Activated CD8-positive, alpha-beta T cell treated with anti-CD3 and anti-CD28 coated beads for 36 hours (primary cell): Measurements from ENCODE around the gene TRAF6. TPM values are rescaled to one million over a fixed set of nuclear protein-coding genes. Genes with fewer than 3 reads are reported as not detected.

Experiments
- ATAC-seq: fragments of 200-7000 bp; cut with Tn5 transposase; one replicate; pipeline ENCODE4 v1.10.0; 2021; ENCODE audit warnings: mild to moderate bottlenecking, moderate library complexity
- CTCF ChIA-PET: fragments of 350-600 bp; sonication (Branson Sonifier 250); formaldehyde crosslinking; loops from one replicate; lab custom pipeline; 2021; ENCODE audit warnings: antibody characterized with exemption; lab: Charles Lee
- POLR2A ChIA-PET: fragments of 350-600 bp; sonication (Branson Sonifier 250); formaldehyde crosslinking; loops from one replicate; lab custom pipeline; 2021; ENCODE audit warnings: antibody characterized with exemption; lab: Charles Lee
- DNase-seq: peaks from one replicate; pipeline ENCODE4 v3.0.0-alpha.2; 2020
- H3K27ac Mint-ChIP-seq: one replicate; pipeline ENCODE4 v1.8.0; 2021; ENCODE audit warnings: mild to moderate bottlenecking, mixed read lengths
- H3K27me3 Mint-ChIP-seq: one replicate; pipeline ENCODE4 v1.8.0; 2021; ENCODE audit warnings: mixed read lengths
- H3K36me3 Mint-ChIP-seq: one replicate; pipeline ENCODE4 v1.8.0; 2021; ENCODE audit warnings: low read depth, mixed read lengths
- H3K4me1 Mint-ChIP-seq: one replicate; pipeline ENCODE4 v1.8.0; 2021; ENCODE audit warnings: low read depth, mixed read lengths
- H3K4me3 Mint-ChIP-seq: one replicate; pipeline ENCODE4 v1.8.0; 2021; ENCODE audit warnings: mild to moderate bottlenecking, moderate library complexity, mixed read lengths
- H3K9me3 Mint-ChIP-seq: one replicate; pipeline ENCODE4 v1.8.0; 2021; ENCODE audit warnings: mixed read lengths
- intact Hi-C: fragments of 100-400 bp; cut with micrococcal nuclease; formaldehyde crosslinking; loops from one replicate; pipeline ENCODE4 v1.10.0; 2022
- total RNA-seq, 2 experiments: library from RNA; stranded (reverse); gene quantifications; one replicate each; pipeline ENCODE4 v1.2.3, GENCODE V29; 2021
- TF ChIP-seq, protein P1 (sequence below): fragments of 200-600 bp; IDR thresholded peaks from one replicate; pipeline ENCODE4 v1.8.0; 2022; ENCODE audit warnings: antibody characterized with exemption, mild to moderate bottlenecking

TRAF6 gene
- total RNA-seq, 2 experiments from 2014 or later, result 8.8 to 10.3 TPM

DNA sequence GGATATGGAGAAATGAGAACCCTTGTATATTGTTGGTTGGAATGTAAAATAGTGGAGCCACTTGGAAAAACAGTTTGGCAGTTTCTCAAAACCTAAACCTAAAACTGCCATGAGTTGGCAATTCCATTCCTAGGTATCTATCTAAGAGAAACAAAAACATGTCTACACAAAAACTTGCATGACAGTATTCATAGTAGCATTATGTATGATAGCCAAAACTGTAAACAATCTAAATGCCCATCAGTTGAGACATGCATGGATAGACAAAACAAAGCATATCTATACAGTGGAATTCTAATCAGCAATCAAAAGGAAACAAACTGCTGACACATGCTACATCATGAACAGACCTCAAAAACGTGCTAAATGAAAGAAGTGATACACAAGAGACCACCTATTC, 34.9 kb downstream of the TRAF6 start:
- Mint-ChIP-seq H3K36me3 (peaks cover 2% of the 10 kb centered on the region), H3K27ac (no peak overlapping the region), H3K9me3 (no peaks in the 10 kb centered on the region), H3K4me1 (no peaks in the 10 kb centered on the region), H3K4me3 (no peak overlapping the region), H3K27me3 (no peaks in the 10 kb centered on the region)
- TF ChIP-seq, protein P1, sequence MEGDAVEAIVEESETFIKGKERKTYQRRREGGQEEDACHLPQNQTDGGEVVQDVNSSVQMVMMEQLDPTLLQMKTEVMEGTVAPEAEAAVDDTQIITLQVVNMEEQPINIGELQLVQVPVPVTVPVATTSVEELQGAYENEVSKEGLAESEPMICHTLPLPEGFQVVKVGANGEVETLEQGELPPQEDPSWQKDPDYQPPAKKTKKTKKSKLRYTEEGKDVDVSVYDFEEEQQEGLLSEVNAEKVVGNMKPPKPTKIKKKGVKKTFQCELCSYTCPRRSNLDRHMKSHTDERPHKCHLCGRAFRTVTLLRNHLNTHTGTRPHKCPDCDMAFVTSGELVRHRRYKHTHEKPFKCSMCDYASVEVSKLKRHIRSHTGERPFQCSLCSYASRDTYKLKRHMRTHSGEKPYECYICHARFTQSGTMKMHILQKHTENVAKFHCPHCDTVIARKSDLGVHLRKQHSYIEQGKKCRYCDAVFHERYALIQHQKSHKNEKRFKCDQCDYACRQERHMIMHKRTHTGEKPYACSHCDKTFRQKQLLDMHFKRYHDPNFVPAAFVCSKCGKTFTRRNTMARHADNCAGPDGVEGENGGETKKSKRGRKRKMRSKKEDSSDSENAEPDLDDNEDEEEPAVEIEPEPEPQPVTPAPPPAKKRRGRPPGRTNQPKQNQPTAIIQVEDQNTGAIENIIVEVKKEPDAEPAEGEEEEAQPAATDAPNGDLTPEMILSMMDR, result no peak
- DNase-seq (no peak), ATAC-seq (no peak)
- POLR2A ChIA-PET, result no interaction called here
- intact Hi-C loops, result loop anchor here (5.0 kb wide), 1 partner anchor 123 kb away; no protein-coding TSS in a partner anchor
- CTCF ChIA-PET, result interaction anchor here (1.4 to 1.5 kb wide), 2 partner anchors 18 to 272 kb away, joined by 3 to 5 read pairs; no protein-coding TSS in a partner anchor

DNA sequence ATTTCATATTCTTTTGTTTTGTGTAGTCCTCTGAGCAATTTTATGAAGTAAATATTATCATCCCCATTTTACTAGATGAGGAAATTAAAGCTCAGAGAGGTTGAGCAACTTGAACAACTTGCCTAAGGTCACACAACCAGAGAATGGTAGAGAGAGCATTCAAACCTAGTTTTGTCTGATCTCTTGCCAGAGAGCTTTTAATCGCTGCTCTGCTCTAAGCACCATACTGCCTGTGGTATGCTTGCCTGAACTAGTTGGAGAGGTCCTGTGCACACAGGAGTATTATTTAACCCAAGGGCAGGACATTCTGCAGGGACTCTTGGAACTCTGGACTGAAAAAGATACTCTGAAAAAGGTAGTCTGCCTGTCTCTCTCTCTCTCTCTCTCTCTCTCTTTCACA, 38.5 kb downstream of the TRAF6 start:
- no peaks in the 10 kb centered on the region for H3K4me1 Mint-ChIP-seq
- no peak overlapping the region for H3K4me3 Mint-ChIP-seq
- intact Hi-C loops, result no loop called here
- TF ChIP-seq, protein P1, result no peak
- no peaks in the 10 kb centered on the region for H3K9me3 Mint-ChIP-seq
- ATAC-seq, result no peak
- no peak for DNase-seq
- H3K36me3 Mint-ChIP-seq, result peaks cover 2% of the 10 kb centered on the region
- H3K27ac Mint-ChIP-seq, result no peak overlapping the region
- no peaks in the 10 kb centered on the region for H3K27me3 Mint-ChIP-seq
- CTCF ChIA-PET, result interaction anchor here (0.9 to 1.6 kb wide), 3 partner anchors 119 to 179 kb away, joined by 3 to 7 read pairs (median 4); partner anchors contain the start of gene PRR5L
- POLR2A ChIA-PET, result no interaction called here

DNA sequence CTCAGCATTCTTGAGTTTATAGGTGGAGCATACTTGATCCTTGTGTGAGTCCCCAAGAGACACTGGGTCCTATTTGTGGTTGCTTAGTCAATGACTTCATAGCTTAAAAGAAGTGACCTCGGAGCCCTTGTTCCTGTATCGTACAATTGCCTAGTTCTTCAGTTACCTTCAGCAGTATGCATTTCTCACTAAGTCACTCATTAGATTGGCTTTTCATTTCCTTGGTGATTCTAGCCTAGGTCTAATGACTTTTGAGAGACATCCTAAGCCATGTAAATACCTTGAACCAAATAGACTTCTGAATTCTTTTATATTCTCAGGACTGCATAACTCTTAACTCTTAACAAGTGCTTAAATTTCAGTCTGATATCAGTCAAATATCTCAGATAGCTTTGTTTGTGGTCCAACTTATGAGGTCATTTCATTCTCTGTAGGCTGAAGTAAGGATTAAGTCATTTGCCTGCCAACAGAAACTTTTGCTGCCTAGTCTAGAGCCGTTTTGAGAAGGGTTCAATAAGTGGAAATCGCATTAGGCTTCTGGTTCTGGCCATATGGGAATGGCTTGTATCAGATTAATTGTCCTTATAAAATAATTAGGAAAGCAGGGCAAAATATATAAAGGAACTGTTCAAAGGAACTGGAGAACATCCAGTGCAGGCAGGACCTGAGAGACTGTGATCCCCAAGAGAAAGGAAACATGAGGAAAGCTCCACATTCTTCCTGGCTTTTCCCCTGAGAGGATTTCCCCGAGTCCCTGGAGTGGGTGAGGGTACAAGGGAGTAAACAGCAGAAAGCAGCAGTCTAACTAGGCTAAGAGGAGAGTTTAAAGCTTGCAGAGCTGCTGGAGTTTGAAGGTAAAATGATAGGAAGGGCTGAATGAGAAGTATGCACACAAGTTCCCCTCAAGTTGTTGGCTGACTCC, 39.9 kb downstream of the TRAF6 start:
- TF ChIP-seq, protein P1, result no peak
- intact Hi-C loops, result no loop called here
- ATAC-seq, result no peak
- ChIA-PET CTCF (interaction anchor here (0.9 to 3.6 kb wide), 6 partner anchors 8 to 178 kb away, joined by 3 to 17 read pairs (median 6); no protein-coding TSS in a partner anchor), POLR2A (no interaction called here)
- Mint-ChIP-seq H3K27ac (no peak overlapping the region), H3K36me3 (no peaks in the 10 kb centered on the region), H3K27me3 (no peaks in the 10 kb centered on the region), H3K4me3 (no peak overlapping the region), H3K4me1 (no peaks in the 10 kb centered on the region), H3K9me3 (no peaks in the 10 kb centered on the region)
- DNase-seq, result no peak

DNA sequence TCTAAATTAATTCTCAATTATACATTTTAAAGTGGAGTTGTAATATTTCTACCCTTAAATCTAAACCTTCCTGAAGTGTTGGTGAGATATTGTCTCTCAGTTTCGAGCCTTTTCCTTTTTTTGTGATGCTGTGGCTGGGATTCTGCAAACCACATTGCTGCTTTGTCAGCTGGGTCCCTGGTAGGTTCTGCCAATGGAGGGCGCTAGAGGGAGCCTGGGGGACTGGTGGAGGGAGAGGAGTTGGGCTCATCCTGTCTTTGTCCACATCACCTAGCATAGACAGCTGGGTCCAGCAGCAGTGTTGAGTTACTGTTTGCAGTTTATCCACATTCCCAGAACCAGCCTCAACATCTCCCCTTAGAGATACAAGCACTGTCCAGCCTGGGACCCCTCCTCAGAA, 41.0 kb downstream of the TRAF6 start:
- Mint-ChIP-seq H3K27me3 (no peaks in the 10 kb centered on the region), H3K4me3 (no peak overlapping the region), H3K4me1 (no peaks in the 10 kb centered on the region), H3K36me3 (no peaks in the 10 kb centered on the region), H3K9me3 (no peaks in the 10 kb centered on the region), H3K27ac (no peak overlapping the region)
- TF ChIP-seq, protein P1, result no peak
- DNase-seq (peak; percentile 42), ATAC-seq (no peak)
- CTCF ChIA-PET, result interaction anchor here (0.9 to 3.6 kb wide), 7 partner anchors 9 to 162 kb away, joined by 3 to 17 read pairs (median 3); no protein-coding TSS in a partner anchor
- POLR2A ChIA-PET, result interaction anchor here (1.5 kb wide), 1 partner anchor 176 kb away, joined by 4 read pairs; no protein-coding TSS in a partner anchor
- intact Hi-C loops, result no loop called here

DNA sequence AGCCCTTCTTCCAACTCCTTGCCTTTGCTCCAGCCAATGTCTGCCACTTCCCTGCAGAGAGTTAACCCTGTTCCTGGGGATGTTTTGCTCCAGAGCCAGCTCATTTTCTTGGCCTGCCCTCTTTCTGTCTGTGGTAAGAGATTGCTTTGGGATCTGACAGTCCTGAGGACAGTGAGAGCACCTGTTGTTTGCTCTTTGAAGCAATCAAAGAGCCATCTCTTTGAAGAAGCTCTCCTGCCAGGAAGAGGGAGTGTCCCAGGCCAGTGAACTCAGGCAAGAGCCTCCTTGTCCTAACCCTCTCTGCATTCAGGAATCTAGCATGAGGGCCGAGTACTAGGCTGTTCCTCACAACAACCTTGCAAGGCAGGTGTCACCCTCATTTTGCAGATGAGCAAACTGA, 42.2 kb downstream of the TRAF6 start:
- no peaks in the 10 kb centered on the region for H3K9me3 Mint-ChIP-seq
- TF ChIP-seq, protein P1, result no peak
- intact Hi-C loops, result no loop called here
- POLR2A ChIA-PET, result no interaction called here
- no peaks in the 10 kb centered on the region for H3K36me3 Mint-ChIP-seq
- no peak for ATAC-seq
- no peak overlapping the region for H3K4me3 Mint-ChIP-seq
- no peak for DNase-seq
- H3K27ac Mint-ChIP-seq, result no peak overlapping the region
- CTCF ChIA-PET, result interaction anchor here (1.0 to 3.6 kb wide), 4 partner anchors 10 to 25 kb away, joined by 3 to 17 read pairs (median 4); no protein-coding TSS in a partner anchor
- no peaks in the 10 kb centered on the region for H3K4me1 Mint-ChIP-seq
- no peaks in the 10 kb centered on the region for H3K27me3 Mint-ChIP-seq
